Stimulated activated naive B cell treated with anti-CD40 and anti-IgM and Interleukin-4, amounts not matched to agents 10 μg/mL and 1 μg/mL and 100 μg/mL, for 72 hours (primary cell): ENCODE results near the gene CYP2W1.

Experiments used
- ATAC-seq, 2 donors: fragments of 150-1000 bp; cut with Tn5 transposase; replicated peaks; 2 replicates each; pipeline ENCODE4 v1.10.0; 2021; ENCODE audit warnings: moderate library complexity in 1 of 2
- DNase-seq: peaks from one replicate; pipeline ENCODE4 v3.0.0; 2021
- H3K27ac Mint-ChIP-seq: one replicate; pipeline ENCODE4 v1.8.0; 2022; ENCODE audit warnings: mild to moderate bottlenecking, mixed read lengths
- H3K27me3 Mint-ChIP-seq, 2 donors: one replicate each; pipeline ENCODE4 v1.8.0; 2022; ENCODE audit warnings: mixed read lengths in 2 of 2
- H3K36me3 Mint-ChIP-seq, 2 donors: one replicate each; pipeline ENCODE4 v1.8.0; 2022; ENCODE audit warnings: mixed read lengths in 2 of 2, mild to moderate bottlenecking in 1 of 2
- H3K4me1 Mint-ChIP-seq, 2 donors: one replicate each; pipeline ENCODE4 v1.8.0; 2022; ENCODE audit warnings: mixed read lengths in 2 of 2, mild to moderate bottlenecking in 1 of 2
- H3K4me3 Mint-ChIP-seq, 2 donors: one replicate each; pipeline ENCODE4 v1.8.0; 2022; ENCODE audit warnings: mild to moderate bottlenecking in 2 of 2, mixed read lengths in 2 of 2, moderate library complexity in 1 of 2
- H3K9me3 Mint-ChIP-seq, 2 donors: one replicate each; pipeline ENCODE4 v1.8.0; 2022; ENCODE audit warnings: mixed read lengths in 2 of 2, mild to moderate bottlenecking in 1 of 2

Gene CYP2W1

DNA sequence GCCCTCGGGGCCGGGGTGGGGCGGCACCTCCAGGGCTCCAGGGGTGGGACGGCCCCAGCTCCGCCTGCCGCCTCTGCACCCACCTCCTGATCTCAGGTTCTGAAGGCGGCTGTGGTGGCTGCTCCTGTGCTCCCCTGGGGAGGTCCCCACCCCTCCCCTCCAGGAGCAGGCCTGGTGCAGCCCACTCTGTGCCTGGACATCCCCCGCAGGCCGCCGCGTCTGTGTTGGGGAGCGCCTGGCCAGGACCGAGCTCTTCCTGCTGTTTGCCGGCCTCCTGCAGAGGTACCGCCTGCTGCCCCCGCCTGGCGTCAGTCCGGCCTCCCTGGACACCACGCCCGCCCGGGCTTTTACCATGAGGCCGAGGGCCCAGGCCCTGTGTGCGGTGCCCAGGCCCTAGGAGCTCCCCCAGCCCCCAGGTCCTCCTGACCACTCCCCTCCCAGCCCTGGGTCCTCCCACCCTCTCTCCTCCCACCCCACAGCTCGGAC, 5.5 kb downstream of the CYP2W1 start:
- Mint-ChIP-seq H3K27me3 (peaks cover 28 to 30% of the 10 kb centered on the region in 2 donors), H3K36me3 (peaks cover 2 to 6% of the 10 kb centered on the region in 2 donors), H3K4me1 (peaks cover 13% of the 10 kb centered on the region in 2 donors), H3K27ac (no peak overlapping the region), H3K4me3 (no peak overlapping the region), H3K9me3 (peaks cover 0 to 2% of the 10 kb centered on the region in 2 donors)
- ATAC-seq: no peak
- no peak for DNase-seq

- no peak for DNase-seq
- Mint-ChIP-seq H3K9me3 (peaks cover 0 to 2% of the 10 kb centered on the region in 2 donors), H3K27me3 (peaks cover 28 to 30% of the 10 kb centered on the region in 2 donors), H3K4me1 (peaks cover 13 to 14% of the 10 kb centered on the region in 2 donors), H3K27ac (no peak overlapping the region), H3K4me3 (no peak overlapping the region), H3K36me3 (peaks cover 2 to 6% of the 10 kb centered on the region in 2 donors)
- no peak for ATAC-seq
These were observed 6.1 kb downstream of the CYP2W1 start for GRCh38 chr7:988963-989529.

- ATAC-seq: no peak
- Mint-ChIP-seq H3K9me3 (peaks cover 0 to 2% of the 10 kb centered on the region in 2 donors), H3K36me3 (peaks cover 5 to 6% of the 10 kb centered on the region in 2 donors), H3K4me3 (no peak overlapping the region), H3K4me1 (peaks cover 15 to 19% of the 10 kb centered on the region in 2 donors), H3K27ac (no peak overlapping the region), H3K27me3 (peaks cover 22 to 28% of the 10 kb centered on the region in 2 donors)
- DNase-seq: no peak
These were observed 7.5 kb downstream of the CYP2W1 start for GRCh38 chr7:990352-990932.

DNA sequence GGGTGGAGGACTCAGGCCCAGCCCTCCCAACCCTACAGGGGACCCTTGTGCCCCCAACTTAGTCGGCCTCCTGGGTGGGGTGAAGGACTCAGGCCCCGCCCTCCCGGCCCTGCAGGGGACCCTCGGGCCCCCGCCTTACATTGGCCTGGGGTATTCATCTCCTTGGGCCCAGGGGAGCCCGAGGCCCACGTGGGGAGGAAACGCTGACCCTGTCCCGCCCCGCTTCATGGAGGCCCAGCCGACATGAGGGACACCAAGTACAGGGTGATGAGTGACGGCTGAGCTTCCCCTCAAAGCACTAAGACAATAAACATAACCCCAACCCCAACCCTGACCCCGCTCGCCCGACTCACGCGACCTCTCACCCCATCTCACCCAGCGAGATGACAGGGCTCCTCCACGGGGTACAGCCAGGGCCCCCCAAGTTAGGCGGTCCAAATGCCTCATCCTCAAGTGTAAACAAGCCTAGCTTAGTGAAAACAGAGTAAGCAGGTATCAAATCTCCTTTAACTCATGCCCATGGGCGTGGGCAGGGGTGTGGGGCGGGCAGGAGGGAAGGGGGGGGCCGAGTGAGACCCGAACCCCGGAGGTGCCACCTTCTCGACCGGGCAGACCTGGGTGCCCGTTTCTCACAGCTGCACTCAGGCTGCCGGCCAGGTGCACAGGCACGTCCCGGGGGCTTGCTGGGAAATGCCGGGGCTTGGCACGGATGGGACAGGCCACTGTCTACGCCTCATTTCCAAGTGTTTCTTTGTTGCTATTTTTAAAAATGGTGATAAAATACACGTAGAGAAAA, 8.2 kb downstream of the CYP2W1 start:
- DNase-seq (no peak), ATAC-seq (no peak)
- peaks cover 5 to 6% of the 10 kb centered on the region in 2 donors for H3K36me3 Mint-ChIP-seq
- H3K27me3 Mint-ChIP-seq: peaks cover 18 to 21% of the 10 kb centered on the region in 2 donors
- no peak overlapping the region for H3K4me3 Mint-ChIP-seq
- peaks cover 0 to 2% of the 10 kb centered on the region in 2 donors for H3K9me3 Mint-ChIP-seq
- no peak overlapping the region for H3K27ac Mint-ChIP-seq
- H3K4me1 Mint-ChIP-seq: peaks cover 12 to 19% of the 10 kb centered on the region in 2 donors

DNA sequence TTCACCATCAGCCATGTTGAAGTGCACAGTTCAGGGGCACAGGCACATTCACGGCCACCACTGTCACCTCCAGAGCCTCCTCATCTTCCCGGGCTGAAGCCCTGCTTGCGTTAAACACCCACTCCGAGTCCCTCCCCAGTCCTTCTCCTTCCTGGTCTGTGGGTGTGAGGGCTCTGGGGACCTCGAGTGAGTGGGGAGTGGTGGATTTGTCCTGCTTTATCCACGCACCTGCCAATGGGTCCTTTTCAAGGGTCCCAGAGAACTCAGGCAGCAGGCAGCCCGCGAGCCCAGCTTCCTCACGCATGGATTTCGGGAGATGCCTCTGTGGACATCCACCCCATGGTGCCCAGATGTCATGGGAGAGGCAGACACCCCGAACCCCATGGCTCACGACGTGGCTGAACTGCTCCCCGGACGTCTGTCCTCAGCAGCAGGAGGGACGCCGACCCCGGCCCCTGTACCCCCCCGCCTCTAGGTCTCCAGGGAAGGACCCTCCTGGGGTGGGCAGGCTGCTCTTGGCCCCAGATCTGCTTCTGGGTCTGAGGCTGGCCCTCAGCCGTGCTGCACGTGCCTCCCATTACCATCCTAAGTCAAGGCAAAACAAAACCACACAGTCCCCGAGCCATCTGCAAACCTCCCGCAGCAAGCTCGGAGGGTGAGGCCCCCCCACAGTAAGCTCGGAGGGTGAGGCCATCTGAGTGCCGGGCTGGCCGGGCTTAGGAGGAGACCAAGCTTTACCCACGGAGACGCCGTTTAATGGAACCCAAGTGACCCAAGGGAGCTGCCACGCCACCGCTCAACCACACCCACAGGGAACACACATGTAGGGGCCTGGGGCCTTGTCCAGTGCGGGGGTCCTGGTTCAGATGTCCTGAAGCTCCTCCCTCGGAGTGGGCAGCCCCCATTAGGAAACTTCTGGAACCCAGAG, 9.0 kb downstream of the CYP2W1 start:
- H3K36me3 Mint-ChIP-seq: peaks cover 10 to 11% of the 10 kb centered on the region in 2 donors
- ATAC-seq: no peak
- H3K4me3 Mint-ChIP-seq: no peak overlapping the region

DNA sequence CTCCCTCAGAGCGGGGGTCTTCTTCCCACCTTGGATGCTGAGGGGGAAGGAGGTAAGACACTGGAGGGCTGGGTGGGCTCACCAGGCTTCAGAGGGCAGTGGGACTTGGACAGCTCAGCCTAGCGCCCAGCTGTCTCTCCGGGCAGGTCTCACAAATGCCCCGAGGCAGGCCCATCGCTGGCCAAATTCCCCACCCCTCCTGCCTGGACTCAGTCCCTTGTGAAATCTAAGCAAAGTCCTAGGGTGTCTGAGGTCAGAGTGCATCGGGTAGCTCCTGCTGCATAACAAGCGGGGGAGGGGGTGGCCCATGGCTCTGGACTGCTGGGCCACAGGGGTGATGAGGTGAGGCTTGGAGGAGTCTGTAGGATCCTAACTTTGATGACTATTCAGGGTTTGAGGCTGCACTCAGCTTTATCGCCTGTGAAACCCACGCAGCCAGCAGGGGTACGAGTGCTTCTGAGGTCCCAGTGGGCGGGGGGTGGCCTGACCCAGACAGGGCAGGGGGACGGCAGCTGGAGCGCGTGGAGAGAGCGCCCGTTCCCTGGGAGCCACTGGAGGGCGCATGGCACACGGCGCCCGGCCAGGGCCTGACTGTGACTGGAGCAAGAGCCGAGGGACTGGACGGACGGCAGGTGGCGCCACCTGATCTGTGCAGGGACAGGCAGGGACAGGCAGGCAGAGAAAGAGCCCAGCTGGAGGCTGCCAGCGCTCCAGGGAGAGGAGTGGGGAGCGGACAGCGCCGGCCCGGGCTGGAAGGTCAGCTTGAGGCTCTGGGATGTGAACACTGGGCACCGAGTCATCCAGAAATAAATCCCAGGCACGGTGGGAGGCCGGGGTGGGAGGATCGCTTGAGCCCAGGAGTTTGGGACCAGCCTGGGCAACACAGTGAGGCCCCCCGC, 10.0 kb downstream of the CYP2W1 start:
- peak overlapping the region; percentile 11 to 47 for H3K4me3 Mint-ChIP-seq
- ATAC-seq: peak; percentile 95 to 97
- peak overlapping the region; percentile 89 for H3K27ac Mint-ChIP-seq
- H3K9me3 Mint-ChIP-seq: peaks cover 0 to 2% of the 10 kb centered on the region in 2 donors
- peak; percentile 86 for DNase-seq
- peaks cover 7 to 8% of the 10 kb centered on the region in 2 donors for H3K27me3 Mint-ChIP-seq
- peaks cover 19% of the 10 kb centered on the region in 2 donors for H3K36me3 Mint-ChIP-seq
- peaks cover 12 to 17% of the 10 kb centered on the region in 2 donors for H3K4me1 Mint-ChIP-seq

More for the DNA sequence above, 9.0 kb downstream of the CYP2W1 start:
- H3K27me3 Mint-ChIP-seq: peaks cover 12 to 14% of the 10 kb centered on the region in 2 donors
- H3K27ac Mint-ChIP-seq: peak overlapping the region; percentile 9
- H3K9me3 Mint-ChIP-seq: peaks cover 0 to 2% of the 10 kb centered on the region in 2 donors
- DNase-seq: no peak
- peaks cover 12 to 19% of the 10 kb centered on the region in 2 donors for H3K4me1 Mint-ChIP-seq

GRCh38 chr7:994592-995308, 11.8 kb downstream of the CYP2W1 start:
- Mint-ChIP-seq H3K36me3 (peaks cover 21 to 22% of the 10 kb centered on the region in 2 donors), H3K4me1 (peaks cover 9 to 17% of the 10 kb centered on the region in 2 donors)

GRCh38 chr7:995571-995970, 12.6 kb downstream of the CYP2W1 start:
- Mint-ChIP-seq H3K36me3 (peaks cover 28 to 30% of the 10 kb centered on the region in 2 donors), H3K9me3 (no peaks in the 10 kb centered on the region), H3K4me1 (peaks cover 13 to 25% of the 10 kb centered on the region in 2 donors), H3K27me3 (peaks cover 0 to 4% of the 10 kb centered on the region in 2 donors), H3K4me3 (peak overlapping the region in 1 of 2 donors; percentile 19), H3K27ac (no peak overlapping the region)
- ATAC-seq: no peak
- no peak for DNase-seq

More at GRCh38 chr7:994592-995308, 11.8 kb downstream of the CYP2W1 start:
- peak overlapping the region; percentile 47 for H3K27ac Mint-ChIP-seq
- peaks cover 0 to under 1% of the 10 kb centered on the region in 2 donors for H3K9me3 Mint-ChIP-seq
- H3K27me3 Mint-ChIP-seq: peaks cover 0 to 4% of the 10 kb centered on the region in 2 donors
- no peak for ATAC-seq
- H3K4me3 Mint-ChIP-seq: no peak overlapping the region
- DNase-seq: no peak

DNA sequence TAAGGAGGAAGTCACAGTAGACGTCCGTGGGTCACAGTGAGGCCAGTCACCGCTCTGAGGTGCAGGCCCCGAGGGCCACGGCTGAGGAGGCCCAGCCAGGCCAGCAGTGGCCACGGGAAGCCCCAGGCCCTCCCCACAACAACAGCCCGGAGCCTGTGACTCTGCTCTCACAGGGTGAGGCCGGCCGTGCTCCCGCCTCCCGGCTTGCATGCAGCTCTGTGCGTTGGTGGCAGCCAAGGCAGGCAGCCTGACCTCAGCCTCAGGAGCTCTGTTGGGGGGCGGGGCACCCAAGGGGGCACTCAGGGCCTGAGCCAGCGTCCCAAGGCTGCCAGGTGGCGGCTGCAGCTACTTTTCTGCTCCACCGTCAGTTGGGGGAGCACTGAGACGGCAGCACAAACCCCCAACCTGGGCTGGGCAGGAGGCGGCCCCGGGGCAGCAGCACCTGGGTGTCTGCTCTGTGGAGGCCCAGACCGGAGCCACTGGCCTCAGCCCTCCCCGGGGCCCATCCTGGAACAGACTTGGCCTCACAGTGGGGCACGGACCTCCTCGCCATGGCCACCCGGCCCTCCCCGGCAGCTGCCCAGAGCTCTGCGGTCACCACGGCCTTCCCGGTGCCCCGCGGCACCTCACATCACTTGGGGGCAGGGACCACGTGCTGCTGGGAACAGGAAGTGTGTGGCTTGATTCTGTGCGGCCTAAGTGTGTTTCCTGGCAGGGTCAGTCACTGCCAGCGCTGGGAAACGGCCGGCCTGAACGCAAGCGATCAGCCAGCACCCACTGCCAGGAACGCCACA, 13.3 kb downstream of the CYP2W1 start:
- no peak overlapping the region for H3K27ac Mint-ChIP-seq
- no peak overlapping the region for H3K4me3 Mint-ChIP-seq
- DNase-seq: no peak

DNA sequence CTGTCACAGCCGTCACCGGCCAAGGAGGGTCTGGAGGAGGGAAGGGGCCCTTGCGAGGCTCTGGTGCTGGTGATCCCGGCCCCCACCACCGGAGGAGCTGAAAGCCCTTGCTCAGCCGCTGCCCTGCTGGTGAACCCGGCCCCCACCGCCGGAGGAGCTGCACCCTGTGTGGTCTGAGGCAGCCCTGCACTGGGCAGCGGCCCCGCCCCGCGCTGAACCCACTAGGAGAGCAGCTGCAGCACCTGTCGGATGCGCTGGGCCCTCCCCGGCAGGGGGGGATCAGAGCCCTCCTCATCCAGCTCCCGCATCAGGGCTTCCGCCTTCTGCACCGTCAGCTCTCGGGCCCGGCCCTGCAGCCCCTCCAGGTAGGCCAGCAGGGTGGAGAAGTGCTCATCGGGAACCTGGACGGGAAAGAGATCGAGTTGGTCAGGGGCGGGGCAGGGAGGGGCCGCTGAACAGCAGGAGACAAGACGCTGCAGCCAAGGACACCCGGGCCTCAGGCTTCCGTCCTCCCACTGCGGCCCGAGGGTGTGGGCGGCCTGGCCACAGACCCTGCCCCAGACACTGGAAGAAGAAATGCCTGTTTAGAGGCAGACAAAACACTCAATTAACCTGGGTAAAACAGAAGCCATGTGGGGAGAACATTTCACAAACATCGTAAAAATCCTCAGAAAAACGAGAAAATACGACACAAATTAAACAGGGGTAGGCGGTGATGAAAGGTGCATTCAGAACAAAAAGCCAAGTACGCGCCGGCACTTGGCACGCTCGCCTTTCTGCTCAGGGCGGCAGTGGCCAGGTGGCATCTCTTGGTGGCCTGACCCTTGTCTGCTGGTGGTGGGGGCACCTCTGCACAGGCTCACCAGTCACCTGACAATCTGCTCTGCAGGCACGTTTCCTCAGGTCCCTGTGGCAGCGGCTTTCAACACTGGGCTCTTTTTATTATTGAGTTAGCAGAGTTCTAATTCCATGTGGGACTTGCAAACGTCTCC, 14.7 kb downstream of the CYP2W1 start:
- no peak overlapping the region for H3K4me3 Mint-ChIP-seq

More for the DNA sequence above, 13.3 kb downstream of the CYP2W1 start:
- H3K9me3 Mint-ChIP-seq: no peaks in the 10 kb centered on the region
- H3K4me1 Mint-ChIP-seq: peaks cover 18 to 32% of the 10 kb centered on the region in 2 donors
- H3K36me3 Mint-ChIP-seq: peaks cover 34 to 37% of the 10 kb centered on the region in 2 donors
- ATAC-seq: no peak
- peaks cover 0 to 4% of the 10 kb centered on the region in 2 donors for H3K27me3 Mint-ChIP-seq

More for the DNA sequence above, 14.7 kb downstream of the CYP2W1 start:
- H3K4me1 Mint-ChIP-seq: peaks cover 19 to 33% of the 10 kb centered on the region in 2 donors
- H3K27ac Mint-ChIP-seq: no peak overlapping the region
- H3K36me3 Mint-ChIP-seq: peaks cover 36 to 41% of the 10 kb centered on the region in 2 donors
- no peak for ATAC-seq
- H3K27me3 Mint-ChIP-seq: peaks cover 0 to 4% of the 10 kb centered on the region in 2 donors
- no peaks in the 10 kb centered on the region for H3K9me3 Mint-ChIP-seq
- DNase-seq: no peak
